PC-9 (cell line): Measurements from ENCODE around the gene IRF5.

ENCODE experiments used
- EZH2 ChIP-seq: fragments of 200-600 bp; sonication (generic); IDR thresholded peaks from 2 replicates; pipeline ENCODE4 v1.8.0; 2017; ENCODE audit warnings: antibody characterized with exemption, low read depth
- TF ChIP-seq, protein P1 (sequence below): fragments of 200-600 bp; sonication (generic); conservative IDR thresholded peaks from 2 replicates; pipeline ENCODE4 v1.6.1; 2017; ENCODE audit warnings: mixed run types, antibody characterized with exemption, mild to moderate bottlenecking, moderate library complexity

- TF ChIP-seq, protein P1, sequence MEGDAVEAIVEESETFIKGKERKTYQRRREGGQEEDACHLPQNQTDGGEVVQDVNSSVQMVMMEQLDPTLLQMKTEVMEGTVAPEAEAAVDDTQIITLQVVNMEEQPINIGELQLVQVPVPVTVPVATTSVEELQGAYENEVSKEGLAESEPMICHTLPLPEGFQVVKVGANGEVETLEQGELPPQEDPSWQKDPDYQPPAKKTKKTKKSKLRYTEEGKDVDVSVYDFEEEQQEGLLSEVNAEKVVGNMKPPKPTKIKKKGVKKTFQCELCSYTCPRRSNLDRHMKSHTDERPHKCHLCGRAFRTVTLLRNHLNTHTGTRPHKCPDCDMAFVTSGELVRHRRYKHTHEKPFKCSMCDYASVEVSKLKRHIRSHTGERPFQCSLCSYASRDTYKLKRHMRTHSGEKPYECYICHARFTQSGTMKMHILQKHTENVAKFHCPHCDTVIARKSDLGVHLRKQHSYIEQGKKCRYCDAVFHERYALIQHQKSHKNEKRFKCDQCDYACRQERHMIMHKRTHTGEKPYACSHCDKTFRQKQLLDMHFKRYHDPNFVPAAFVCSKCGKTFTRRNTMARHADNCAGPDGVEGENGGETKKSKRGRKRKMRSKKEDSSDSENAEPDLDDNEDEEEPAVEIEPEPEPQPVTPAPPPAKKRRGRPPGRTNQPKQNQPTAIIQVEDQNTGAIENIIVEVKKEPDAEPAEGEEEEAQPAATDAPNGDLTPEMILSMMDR, result no peak
- TF ChIP-seq EZH2, result no peak
Measured at GRCh38 chr7:128891110-128891941, 46.4 kb upstream of the IRF5 start.
